GM21447 (cell line): Measurements from ENCODE around the gene SWT1.
A peak's percentile ranks its signal among the peaks of the same experiment; 100 is the strongest.

ENCODE experiments used
- ATAC-seq: cut with Tn5 transposase; IDR thresholded peaks from one replicate; pipeline ENCODE4 v1.9.1; 2021; ENCODE audit not compliant: unreplicated experiment

SWT1 gene

GRCh38 chr1:185156854-185157598, at the start of gene SWT1, which contains the start of gene TRMT1L:
TSS of gene SWT1 (plus strand) at chr1:185157167. CDS start at chr1:185160842, 3,675 bp downstream.
TSS of gene TRMT1L (minus strand) at chr1:185156953. CDS start at chr1:185156712, 241 bp downstream.
- peak; percentile 92 for ATAC-seq

- no peak for ATAC-seq
Measured at GRCh38 chr1:185108321-185108720, 48.6 kb upstream of the SWT1 start.

GRCh38 chr1:185110145-185110544, 46.8 kb upstream of the SWT1 start:
- ATAC-seq = no peak

GRCh38 chr1:185111873-185112272, 45.1 kb upstream of the SWT1 start:
- no peak for ATAC-seq

- no peak for ATAC-seq
Measured at GRCh38 chr1:185112356-185112755, 44.6 kb upstream of the SWT1 start.

DNA sequence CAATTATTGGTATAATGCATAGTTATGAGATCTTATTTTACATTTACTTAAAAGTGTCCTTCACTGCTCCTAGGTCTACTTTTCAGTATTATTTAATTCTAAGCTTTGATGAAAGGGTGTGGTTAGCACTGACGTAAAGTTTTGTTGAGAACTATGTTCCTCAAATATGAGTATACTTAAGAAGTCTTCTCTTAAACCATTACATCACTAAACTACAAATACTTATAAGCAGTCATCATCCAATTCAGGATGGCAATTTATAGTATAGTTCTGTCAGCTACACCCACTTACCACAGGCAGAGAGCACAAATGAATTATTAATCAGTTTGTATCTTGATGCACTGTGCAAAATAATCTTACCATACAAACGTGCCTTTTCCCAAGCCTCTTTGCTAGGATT, 27.3 kb upstream of the SWT1 start:
- no peak for ATAC-seq

DNA sequence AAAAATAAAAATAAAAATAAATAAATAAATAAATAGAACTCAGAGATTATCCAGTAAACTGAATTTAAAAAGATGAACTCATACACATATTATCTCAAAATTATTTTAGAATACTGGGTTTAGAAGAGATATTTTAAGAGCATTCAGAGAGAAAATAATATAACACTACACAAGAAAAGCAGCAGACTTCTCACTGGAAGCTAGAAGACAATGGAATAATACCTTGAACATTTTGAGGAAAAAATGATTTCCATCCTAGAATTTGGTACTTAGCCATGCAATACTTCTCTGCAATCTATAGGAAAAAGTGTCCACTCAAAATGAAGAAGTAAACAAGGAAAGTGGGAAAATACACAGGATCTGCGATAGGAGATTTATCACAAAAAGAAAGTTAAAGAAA, 24.4 kb upstream of the SWT1 start:
- no peak for ATAC-seq

DNA sequence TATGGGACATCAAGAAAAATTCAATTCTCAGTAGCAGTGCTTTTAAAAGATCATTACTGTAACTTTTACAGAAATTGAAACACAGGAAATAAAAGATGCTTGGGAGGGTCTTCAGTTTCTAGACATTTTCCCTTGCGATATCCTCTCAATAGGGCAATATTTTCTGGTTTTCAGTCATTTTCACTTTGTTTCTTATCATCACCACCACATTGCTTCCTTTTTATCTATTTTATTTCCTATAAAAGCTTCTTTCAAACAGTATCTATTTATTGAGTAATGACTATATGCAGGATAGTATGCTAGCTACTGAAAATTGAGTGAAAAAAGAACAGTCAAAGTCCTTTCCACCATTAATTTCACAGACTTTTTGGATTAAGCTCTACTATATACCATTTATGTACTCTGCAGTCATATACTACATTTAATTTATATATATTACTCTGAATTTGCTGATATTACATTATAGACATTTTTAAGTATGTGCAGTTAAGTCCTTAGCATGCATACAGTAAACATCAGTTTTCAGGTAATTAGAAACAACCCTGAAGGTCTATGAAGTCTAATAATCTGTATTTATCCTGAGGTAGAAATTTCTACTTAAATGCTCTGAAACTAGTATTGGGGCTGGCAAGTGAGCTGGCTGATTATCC, 18.9 kb upstream of the SWT1 start:
- no peak for ATAC-seq

GRCh38 chr1:185139246-185139645, 17.7 kb upstream of the SWT1 start:
- no peak for ATAC-seq

DNA sequence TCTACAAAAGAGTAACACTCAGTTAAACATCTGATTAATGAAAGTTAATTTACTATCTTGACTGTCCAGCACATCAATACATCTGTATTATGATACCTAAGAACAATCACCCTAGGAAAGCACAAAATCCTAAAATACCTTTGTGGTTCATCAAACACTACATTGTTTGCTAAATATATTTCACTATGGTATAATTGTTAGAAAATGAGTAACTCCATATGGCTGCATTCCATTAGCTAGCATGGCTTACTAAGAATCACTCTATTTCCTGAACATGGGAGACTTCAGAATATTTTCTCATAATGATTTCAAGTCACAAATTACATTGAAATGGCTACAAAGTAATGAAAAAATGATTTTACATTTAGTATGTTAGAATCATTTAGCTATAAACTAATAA, 12.7 kb upstream of the SWT1 start:
- no peak for ATAC-seq

DNA sequence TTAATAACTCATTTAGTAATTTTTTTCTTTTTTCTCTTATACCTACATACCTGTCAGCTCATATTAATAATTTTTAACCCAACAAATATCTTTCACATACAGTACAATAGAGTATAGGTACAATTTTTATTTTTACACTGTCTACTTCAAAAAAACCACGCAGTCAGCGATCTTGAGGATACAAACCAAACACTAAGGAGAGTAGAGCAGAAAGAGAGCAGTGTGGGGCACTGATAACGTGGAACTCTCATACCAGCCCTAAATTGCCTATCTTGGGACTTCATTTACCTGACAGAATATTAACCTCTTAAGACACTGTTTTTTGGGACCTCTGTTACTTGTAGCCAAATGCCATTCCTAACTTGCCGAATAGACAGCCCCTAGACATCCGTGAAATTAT, 5.8 kb upstream of the SWT1 start:
- no peak for ATAC-seq

- no peak for ATAC-seq
Measured at GRCh38 chr1:185152187-185152767, 4.7 kb upstream of the SWT1 start.

DNA sequence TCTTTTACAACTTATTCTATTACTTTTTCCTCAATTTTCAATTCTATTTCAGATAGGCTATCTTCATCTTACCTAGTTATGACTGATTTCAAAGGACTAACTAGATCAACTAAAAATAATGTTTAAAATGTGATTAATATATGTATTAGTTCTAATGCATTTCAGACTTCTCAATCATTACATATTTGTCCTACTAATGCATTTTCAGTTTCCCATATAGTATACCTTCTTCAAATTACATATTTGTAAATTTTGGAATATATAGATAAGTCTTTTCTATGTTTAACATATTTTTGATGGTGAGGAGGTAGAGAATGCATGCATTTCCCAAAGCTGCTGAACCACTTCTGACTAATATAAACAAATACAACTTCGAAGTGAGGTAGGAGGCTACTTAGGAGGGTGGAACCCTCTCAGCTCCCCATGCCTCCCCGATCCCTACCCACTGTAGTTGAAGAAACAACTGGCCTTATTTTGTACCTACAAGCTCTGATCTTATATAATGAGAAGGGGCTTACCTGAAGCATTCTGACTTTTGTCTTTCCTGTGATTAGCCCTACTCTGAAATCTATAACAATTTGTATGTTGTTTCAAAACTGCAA, 2.0 kb upstream of the SWT1 start:
- no peak for ATAC-seq

DNA sequence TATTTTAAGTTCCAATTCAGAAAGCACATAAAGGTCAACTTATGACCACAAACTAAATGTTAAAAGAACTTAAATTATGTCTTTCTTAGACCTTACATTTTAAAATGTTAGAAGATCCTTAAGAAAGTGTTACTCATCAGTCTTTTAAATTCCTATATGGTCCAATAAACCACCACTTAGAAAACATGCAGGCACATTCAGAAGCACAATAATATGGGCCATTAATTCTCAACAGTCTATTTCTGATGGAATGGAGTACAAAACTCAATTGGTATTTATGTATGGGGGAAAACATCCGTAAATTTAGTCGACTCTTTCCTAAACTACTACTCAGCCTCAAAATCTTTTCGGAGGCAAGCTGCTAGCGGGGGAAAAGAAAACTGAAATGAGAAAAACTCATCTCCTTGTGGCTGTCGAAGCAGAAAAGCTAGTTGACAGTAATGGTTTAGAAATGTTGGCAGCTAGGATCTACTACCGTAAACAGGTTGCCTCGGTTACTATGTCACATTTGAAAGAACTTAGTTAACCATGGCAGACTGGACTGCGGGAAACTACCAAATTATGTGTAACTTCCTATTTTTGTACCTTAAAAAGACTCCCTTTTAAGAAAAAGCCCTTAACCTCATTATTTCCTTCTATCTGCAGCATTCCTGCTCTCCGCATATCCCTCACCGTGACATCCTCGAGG, 1.2 kb upstream of the SWT1 start:
- ATAC-seq = no peak

DNA sequence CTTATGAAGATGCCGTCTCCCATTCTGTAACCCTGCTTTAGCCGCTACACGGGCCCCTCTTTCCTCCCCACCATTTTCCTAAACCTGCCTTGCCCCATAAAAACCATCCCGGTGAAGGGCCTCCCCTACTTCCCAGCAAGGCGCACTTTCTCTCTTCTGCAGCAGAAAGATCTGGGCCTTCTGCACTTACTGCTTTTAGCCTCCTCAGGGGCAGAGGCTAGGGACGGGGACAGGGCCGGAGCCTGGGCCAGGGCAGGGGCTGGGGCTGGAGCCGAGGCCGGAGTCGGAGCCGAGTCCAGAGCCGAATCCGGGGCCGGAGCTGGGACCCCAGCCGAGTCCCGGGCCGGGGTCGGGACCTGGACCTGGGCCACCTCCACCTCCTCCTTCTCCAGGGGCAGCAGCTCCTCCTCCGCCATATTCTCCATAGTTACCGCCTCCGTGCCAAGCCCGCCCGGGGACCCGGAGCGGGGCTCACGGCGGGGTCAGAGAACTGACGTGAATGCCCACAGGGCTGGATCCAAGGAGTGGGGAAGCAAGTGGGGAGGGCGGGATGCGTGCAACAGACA, 596 bp upstream of the SWT1 start:
- ATAC-seq = peak; percentile 22

DNA sequence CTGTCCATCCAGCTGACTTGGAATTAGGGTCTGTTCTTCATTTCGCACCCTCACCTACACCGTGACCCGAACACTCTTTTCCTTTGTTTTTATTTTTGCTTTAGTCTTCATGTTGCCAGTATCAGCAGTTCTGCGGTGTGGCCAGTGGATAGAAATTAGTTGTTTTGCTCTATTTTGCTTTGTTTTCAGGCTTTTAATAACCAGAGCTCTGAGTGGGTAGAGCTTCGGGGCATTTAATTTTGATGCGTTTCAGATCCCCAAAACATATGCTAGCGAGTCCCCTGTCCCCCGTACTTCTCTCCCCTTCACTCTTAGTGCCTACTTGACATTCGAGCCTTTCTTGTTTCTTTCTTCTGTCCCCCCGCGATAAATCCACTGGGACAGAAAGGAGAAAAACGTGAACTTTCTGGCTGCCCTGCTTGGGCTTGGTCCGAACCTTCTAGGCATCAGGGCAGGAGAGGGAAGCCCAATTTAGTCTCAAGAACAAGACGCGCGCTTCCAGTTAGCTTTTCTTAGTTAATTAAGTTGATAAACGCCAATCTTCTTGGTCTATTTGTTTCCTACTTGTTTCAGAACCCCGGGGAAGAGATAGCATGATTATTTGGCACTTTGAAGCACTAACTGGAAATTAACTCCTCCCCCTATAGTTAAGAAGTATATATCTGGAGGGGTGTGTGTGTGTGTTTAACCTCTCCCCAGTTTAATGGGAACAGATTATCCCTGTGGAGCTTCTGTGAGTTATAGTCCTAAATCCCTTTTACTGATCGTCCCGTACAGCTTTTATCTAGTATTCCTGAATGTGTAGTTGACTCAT, 839 bp downstream of the SWT1 start:
- no peak for ATAC-seq

DNA sequence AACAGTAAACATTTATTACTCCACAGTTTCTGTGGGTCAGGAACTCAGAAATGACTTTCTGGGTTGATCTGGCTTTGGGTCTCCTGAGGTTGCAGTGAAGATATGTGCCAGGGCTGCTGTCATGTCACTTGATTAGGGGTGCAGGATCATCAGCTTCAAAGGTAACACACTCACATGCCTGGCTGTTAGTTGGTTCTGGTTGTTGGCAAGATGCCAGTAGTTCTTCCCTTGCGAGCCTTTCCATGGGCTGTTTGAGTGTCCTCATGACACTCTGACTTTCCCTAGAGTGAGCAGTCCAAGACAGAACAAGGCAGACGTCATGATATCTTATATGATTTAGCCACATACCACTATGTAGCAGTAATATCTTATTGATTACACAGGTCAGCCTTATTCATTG, 1.8 kb downstream of the SWT1 start:
- no peak for ATAC-seq

DNA sequence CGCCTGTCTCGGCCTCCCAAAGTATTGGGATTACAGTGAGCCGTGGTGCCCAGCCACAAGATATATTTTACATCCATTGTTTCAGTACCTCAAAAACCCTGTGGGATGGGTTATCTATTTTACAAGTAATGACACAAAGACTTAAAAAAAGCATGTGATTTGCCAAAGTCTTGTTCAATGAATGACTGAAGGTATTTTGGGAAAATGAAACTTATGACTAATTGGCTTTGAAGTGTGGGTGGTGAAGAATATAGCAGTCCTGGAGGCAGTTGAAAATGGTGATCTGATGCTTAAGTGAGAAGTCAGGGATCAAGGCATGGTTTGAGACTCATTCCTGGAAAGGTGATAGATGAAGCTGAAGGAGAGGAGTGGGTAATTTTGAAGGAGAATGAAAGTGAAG, 3.0 kb downstream of the SWT1 start:
- ATAC-seq = no peak

GRCh38 chr1:185162491-185162890, 5.5 kb downstream of the SWT1 start:
- no peak for ATAC-seq

DNA sequence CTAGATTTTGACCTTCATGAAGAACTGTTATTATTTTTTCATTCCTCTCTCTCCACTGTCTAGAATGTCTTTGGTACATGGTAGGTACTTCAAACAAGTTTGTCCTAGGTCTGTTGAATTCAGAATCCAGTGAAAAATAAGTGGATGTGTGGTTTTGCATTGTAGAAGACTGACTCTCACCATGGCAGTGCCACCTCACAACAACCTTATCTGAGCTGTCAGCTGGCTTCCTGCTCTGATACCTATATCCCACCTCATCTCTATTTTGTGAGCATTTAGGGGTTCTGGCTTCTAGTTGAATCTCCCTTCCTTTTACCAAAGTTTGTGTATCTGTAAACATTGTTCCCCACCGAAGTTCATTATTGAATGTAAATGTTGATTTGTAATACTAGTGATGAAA, 9.1 kb downstream of the SWT1 start:
- no peak for ATAC-seq
